ENCODE measurements around the gene MYCBPAP. TPM values are rescaled to one million over a fixed set of nuclear protein-coding genes. Genes with fewer than 3 reads are reported as not detected.

The MYCBPAP gene
- total RNA-seq, 6 experiments from 2014 or later = 0.12 to 0.76 (median 0.28) TPM

DNA sequence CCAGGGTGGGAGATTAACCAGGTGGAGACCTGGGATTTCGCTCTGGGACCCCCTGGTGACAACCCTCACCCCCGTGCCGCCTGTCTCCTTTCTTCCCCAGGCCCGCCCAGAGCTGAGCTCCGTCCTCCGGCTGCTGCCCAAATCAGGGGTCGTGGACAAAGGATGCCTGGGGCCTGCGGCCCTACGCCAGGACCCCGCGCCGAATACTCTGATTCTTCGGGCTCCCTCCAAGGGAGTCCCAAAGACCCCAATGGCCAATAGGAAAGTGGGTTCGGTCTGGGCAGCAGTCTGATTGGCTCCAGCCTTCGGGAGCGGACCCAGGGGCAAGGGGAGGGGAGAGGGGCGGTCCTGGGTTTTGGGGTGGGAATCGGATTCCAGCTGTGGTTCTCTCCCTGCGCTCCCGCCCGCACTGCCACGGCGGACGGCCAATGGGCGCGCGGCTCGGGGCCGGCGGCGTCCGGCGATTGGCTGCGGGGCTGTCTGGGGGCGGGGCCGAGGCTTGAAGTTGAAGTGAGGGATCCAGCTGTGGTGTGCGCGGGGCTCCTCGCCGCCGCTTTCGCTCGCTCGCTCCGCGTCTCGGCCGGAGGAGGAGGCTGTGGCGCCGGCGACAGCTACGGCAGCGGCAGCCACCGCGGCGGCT is 52.1 kb downstream of the MYCBPAP start, which contains the start of gene CACNA1G:
CACNA1G (plus strand) TSS at position 531 of the 640 bp plus-strand sequence. CDS start 745 bp downstream, outside the sequence.
- Mint-ChIP-seq H3K27me3 (ENCODE audit: insufficient read depth) (peaks cover 30% of the 10 kb centered on the region), H3K4me1 (ENCODE audit: low read depth) (peaks cover 24% of the 10 kb centered on the region), H3K9me3 (no peaks in the 10 kb centered on the region), H3K36me3 (ENCODE audit: low read depth) (no peaks in the 10 kb centered on the region), H3K27ac (no peak within 1 kb of the TSS), H3K4me3 (peak within 1 kb of the TSS; percentile 76)
- DNase-seq = peak; percentile 68
- TF ChIP-seq, protein P1, sequence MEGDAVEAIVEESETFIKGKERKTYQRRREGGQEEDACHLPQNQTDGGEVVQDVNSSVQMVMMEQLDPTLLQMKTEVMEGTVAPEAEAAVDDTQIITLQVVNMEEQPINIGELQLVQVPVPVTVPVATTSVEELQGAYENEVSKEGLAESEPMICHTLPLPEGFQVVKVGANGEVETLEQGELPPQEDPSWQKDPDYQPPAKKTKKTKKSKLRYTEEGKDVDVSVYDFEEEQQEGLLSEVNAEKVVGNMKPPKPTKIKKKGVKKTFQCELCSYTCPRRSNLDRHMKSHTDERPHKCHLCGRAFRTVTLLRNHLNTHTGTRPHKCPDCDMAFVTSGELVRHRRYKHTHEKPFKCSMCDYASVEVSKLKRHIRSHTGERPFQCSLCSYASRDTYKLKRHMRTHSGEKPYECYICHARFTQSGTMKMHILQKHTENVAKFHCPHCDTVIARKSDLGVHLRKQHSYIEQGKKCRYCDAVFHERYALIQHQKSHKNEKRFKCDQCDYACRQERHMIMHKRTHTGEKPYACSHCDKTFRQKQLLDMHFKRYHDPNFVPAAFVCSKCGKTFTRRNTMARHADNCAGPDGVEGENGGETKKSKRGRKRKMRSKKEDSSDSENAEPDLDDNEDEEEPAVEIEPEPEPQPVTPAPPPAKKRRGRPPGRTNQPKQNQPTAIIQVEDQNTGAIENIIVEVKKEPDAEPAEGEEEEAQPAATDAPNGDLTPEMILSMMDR (IDR thresholded peaks at IDR 0.05) = no peak

DNA sequence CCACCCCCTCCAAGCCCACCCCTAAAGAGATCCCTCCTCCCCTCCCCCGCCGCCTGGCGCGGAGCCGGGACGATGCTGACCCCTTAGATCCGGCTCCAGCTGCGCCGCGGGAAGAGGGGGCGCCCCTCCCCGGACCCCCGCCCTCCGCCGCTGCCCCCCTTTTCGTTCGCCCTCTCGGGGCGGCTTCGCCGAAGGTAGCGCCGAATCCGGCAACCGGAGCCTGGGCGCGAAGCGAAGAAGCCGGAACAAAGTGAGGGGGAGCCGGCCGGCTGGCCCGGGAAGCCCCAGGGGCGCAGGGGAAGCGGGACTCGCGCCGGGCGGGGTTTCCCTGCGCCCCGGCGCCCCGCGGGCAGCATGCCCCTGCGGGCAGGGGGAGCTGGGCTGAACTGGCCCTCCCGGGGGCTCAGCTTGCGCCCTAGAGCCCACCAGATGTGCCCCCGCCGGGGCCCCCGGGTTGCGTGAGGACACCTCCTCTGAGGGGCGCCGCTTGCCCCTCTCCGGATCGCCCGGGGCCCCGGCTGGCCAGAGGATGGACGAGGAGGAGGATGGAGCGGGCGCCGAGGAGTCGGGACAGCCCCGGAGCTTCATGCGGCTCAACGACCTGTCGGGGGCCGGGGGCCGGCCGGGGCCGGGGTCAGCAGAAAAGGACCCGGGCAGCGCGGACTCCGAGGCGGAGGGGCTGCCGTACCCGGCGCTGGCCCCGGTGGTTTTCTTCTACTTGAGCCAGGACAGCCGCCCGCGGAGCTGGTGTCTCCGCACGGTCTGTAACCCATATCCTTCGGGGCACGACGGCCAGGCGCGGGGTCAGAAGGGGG is 52.9 kb downstream of the MYCBPAP start:
- Mint-ChIP-seq H3K4me1 (ENCODE audit: low read depth) (peaks cover 30% of the 10 kb centered on the region), H3K4me3 (no peak overlapping the region), H3K9me3 (no peaks in the 10 kb centered on the region), H3K36me3 (ENCODE audit: low read depth) (no peaks in the 10 kb centered on the region), H3K27ac (no peak overlapping the region), H3K27me3 (ENCODE audit: insufficient read depth) (peaks cover 33% of the 10 kb centered on the region)
- no peak for DNase-seq
- TF ChIP-seq, protein P1 (IDR thresholded peaks at IDR 0.05) = no peak

DNA sequence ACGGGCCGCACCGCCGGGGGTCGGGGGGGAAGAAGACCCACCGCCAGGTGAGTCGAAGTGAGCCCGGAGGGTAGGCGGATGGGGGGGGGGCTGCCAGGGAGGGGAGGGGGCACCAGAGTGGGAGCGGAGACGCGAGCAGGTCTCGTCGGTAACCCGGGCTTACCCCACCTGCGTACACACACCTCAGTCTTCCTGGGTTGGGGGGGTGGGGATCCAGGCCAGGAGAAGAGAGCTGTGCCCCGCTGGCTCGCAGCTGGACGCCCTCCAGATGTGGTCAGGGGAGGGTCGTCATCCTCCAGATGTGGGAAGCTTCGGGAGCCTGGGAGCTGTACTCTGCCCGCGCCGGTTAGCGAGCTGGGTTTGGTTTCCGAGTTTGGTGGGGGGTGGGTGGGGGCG is 53.5 kb downstream of the MYCBPAP start:
- Mint-ChIP-seq H3K4me1 (ENCODE audit: low read depth) (peaks cover 30% of the 10 kb centered on the region), H3K27me3 (ENCODE audit: insufficient read depth) (peaks cover 33% of the 10 kb centered on the region), H3K36me3 (ENCODE audit: low read depth) (no peaks in the 10 kb centered on the region), H3K27ac (no peak overlapping the region), H3K4me3 (no peak overlapping the region), H3K9me3 (no peaks in the 10 kb centered on the region)
- TF ChIP-seq, protein P1 (IDR thresholded peaks at IDR 0.05) = no peak
- no peak for DNase-seq

DNA sequence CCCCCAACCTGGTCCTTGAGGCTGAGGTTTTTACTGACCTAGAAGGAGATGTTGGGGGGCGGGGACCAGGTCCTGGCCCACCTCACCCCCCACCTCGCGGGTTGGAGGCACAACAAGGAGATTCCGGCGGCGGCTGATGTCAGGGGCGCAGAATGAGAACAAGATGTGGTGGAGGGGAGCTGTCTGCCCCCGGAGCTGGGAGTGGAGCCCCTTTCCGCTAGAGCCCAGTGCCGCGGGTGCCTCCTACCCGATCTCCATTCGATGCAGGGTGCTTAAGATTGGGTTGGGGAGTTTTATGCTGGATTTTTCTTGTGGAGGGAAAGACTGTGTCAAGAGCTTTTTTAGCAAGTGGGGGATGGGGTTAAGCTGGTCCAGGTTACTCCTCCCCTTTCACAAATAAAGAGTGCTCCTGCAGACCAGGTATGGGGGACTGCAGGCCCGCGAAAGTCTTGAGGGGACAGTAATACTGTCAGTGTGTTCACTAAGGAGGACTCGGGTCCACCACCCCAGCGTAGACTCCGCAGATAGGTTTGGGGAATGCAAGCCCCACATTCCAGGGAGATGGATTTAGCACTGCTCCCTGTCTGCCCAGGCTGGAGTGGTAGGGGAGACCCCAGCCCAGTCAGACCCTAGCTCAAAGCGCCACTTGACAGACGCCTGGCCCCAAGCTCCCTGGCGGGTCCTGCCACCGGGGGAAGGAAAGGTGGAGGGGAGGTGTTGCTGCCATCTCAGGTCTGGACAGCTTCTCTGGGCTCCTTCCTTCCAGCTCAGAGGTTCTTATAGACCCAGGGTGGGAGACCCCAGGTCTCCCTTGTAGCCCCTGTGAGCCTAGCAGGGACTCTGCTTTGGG is 54.2 kb downstream of the MYCBPAP start:
- Mint-ChIP-seq H3K36me3 (ENCODE audit: low read depth) (no peaks in the 10 kb centered on the region), H3K9me3 (no peaks in the 10 kb centered on the region), H3K27ac (no peak overlapping the region), H3K27me3 (ENCODE audit: insufficient read depth) (peaks cover 38% of the 10 kb centered on the region), H3K4me1 (ENCODE audit: low read depth) (peaks cover 30% of the 10 kb centered on the region), H3K4me3 (peak overlapping the region; percentile 34; the same call in 1 of the 2 replicates)
- TF ChIP-seq, protein P1 (IDR thresholded peaks at IDR 0.05) = no peak
- no peak for DNase-seq

DNA sequence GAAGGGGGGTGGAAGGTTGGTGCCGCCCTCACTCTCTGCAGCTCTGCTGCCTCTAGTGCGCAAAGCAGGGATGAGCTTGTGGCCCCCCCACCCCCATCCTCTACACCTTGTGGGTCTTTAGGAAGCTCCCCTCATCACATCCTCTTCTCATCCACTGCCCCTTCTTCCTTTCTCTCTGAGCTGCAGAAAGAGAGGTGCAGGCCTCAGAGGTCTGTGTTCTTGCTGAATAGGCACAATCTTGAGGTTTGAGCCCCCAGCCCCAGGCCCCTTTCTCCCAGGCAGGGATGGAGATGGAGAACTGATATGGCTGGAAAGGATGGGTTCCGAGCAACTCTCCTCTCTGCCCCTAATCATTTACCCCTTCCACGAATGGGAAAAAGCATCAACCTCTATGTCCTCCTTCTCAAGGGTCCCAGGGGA is 54.9 kb downstream of the MYCBPAP start:
- Mint-ChIP-seq H3K27me3 (ENCODE audit: insufficient read depth) (peaks cover 40% of the 10 kb centered on the region), H3K4me3 (no peak overlapping the region), H3K36me3 (ENCODE audit: low read depth) (no peaks in the 10 kb centered on the region), H3K9me3 (no peaks in the 10 kb centered on the region), H3K4me1 (ENCODE audit: low read depth) (peaks cover 30% of the 10 kb centered on the region), H3K27ac (no peak overlapping the region)
- DNase-seq = no peak
- TF ChIP-seq, protein P1 (IDR thresholded peaks at IDR 0.05) = 0 out of 2 replicates have a peak, but pooled peaks have one; percentile 10
